Heart right ventricle (tissue), 16 donors: ENCODE measurements around the gene CAPN10. TPM values are rescaled to one million over a fixed set of nuclear protein-coding genes. Genes with fewer than 3 reads are reported as not detected.

Experiments used
- ATAC-seq, 8 donors: fragments of 200-7000 bp; cut with Tn5 transposase; one replicate each; pipeline ENCODE4 v1.9.1; 2020; ENCODE audit warnings: mild to moderate bottlenecking in 8 of 8, moderate library complexity in 8 of 8, moderate number of reproducible peaks in 1 of 8
- DNase-seq, 2 donors: peaks; one replicate each; pipeline ENCODE4 v3.0.0-alpha.2; 2020
- H3K27ac ChIP-seq, 10 donors: fragments of 200-600 bp; sonication (generic) in 2 of 10; one replicate each; pipeline versions ENCODE4 v1.5.0 to v1.8.0; 2020 to 2022; ENCODE audit warnings: mild to moderate bottlenecking in 3 of 10
- H3K27me3 ChIP-seq, 7 donors: fragments of 200-600 bp; one replicate each; pipeline ENCODE4 v1.8.0; 2021 to 2022; ENCODE audit warnings: mild to moderate bottlenecking in 2 of 7
- H3K36me3 ChIP-seq, 9 donors: fragments of 200-600 bp; sonication (generic) in 1 of 9; one replicate each; pipeline versions ENCODE4 v1.5.0 to v1.8.0; 2020 to 2022; ENCODE audit warnings: mild to moderate bottlenecking in 2 of 9
- H3K4me1 ChIP-seq, 9 donors: fragments of 200-600 bp; sonication (generic) in 1 of 9; one replicate each; pipeline versions ENCODE4 v1.5.0 to v1.8.0; 2020 to 2022; ENCODE audit warnings: mild to moderate bottlenecking in 4 of 9
- H3K4me3 ChIP-seq, 10 donors: fragments of 200-600 bp; sonication (generic) in 2 of 10; one replicate each; pipeline versions ENCODE4 v1.5.0 to v1.8.0; 2020 to 2022; ENCODE audit warnings: mild to moderate bottlenecking in 7 of 10, moderate library complexity in 2 of 10
- H3K9me3 ChIP-seq, 11 donors: fragments of 200-600 bp in 10 of 11; sonication (generic) in 2 of 11; one replicate each; pipeline versions ENCODE4 v1.5.0 to v1.8.0; 2013 to 2022; ENCODE audit warnings: mild to moderate bottlenecking in 2 of 11, control low read depth in 1 of 11, moderate library complexity in 1 of 11
- WGBS, 2 donors: extraction: QIAGEN DNeasy Blood & Tissue Kit; methylation state at CpG; one replicate each; pipeline ENCODE4 v1.1.7; 2013; ENCODE audit warnings: inconsistent platforms in 1 of 2; 5-methylcytosine and 5-hydroxymethylcytosine counted together
- intact Hi-C, 10 donors: fragments of 100-400 bp; cut with DNase I; formaldehyde crosslinking; loops; one replicate each; pipeline versions ENCODE4 v1.11.1 to v1.14.2; 2022
- polyA plus RNA-seq, 2 donors: library from polyadenylated mRNA; stranded (reverse); fragments of 200-250 nt; gene quantifications; one replicate each; pipeline ENCODE4 v1.2.3, GENCODE V29; 2013
- total RNA-seq, 10 donors: library from RNA; stranded (reverse); fragmentation: NEBNext Ultra II Directional in 3 of 10; extraction: Animal tissue kit (Norgen Biotek cat#: 25700) in 3 of 10; gene quantifications; one replicate each; pipeline versions ENCODE4 v1.2.1 to v1.2.4, GENCODE V29; 2021 to 2023
- TF ChIP-seq, protein P1 (sequence below), 9 donors: fragments of 200-600 bp; sonication (generic) in 2 of 9; IDR thresholded peaks; one replicate each; pipeline versions ENCODE4 v1.5.0 to v1.8.0; 2021 to 2022; ENCODE audit warnings: antibody characterized with exemption in 9 of 9, mild to moderate bottlenecking in 5 of 9, moderate library complexity in 1 of 9
- donor health status: Arrhythmogenic right ventricular cardiomyopathy.
- donor health status: ischemic (EF 13 %, LVEDD 7.1; RV severe dilation, severe dysfunction).
- donor health status: healthy with polysubstance abuse.
- donor health status: DM: no; HTN: yes; CAD: no.
- donor health status: DM: no; HTN: no; CAD: no.
- donor health status: ischemic (EF 25% LVEDD 6.9; RV normal size, moderate dysfunction).
- donor health status: ischemic (EF 25% LVEDD 5.7; RV mildly dilated, moderate dysfunction).
- donor health status: healthy.
- donor health status: DM: yes; HTN: yes; CAD: no.
- donor health status: Ischemic cardiomyopathy.
- donor health status: ischemic (EF 35%, LVEDD 5.7; RV mildly dilated, moderate dysfunction).
- donor health status: nonischemic (EF 11% LVEDD 7.7; RV severe dilation, severe dysfunction).
- donor health status: DM: yes; HTN: yes; CAD: no.
- donor health status: PGD.
- donor health status: ischemic (EF 29% LVEDD 5.4; RV normal size, mild dysfunction).
- donor health status: nonischemic (EF 23%, LVEDD 6.1; RV moderate dilation, normal function).

Gene CAPN10
- total and polyA plus RNA-seq, 12 donors = 16.8 to 89.5 (median 21.0) TPM

DNA sequence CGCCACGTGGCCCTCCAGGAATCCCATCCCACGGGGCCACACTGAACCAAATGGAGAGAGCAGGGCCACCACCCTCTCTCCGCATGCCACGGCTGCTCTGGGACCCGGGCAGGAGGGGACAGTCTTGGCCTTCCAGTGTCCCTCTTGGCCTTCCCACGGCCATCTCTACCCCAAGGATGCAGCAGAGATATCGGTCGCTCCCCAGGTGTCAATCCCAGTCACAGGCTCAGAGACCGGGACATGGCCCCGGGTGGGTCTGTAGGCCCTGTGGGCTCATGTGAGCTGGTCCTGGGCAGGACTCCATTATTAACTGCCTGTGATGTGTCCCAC, 15.3 kb downstream of the CAPN10 start:
- no peak for DNase-seq

DNA sequence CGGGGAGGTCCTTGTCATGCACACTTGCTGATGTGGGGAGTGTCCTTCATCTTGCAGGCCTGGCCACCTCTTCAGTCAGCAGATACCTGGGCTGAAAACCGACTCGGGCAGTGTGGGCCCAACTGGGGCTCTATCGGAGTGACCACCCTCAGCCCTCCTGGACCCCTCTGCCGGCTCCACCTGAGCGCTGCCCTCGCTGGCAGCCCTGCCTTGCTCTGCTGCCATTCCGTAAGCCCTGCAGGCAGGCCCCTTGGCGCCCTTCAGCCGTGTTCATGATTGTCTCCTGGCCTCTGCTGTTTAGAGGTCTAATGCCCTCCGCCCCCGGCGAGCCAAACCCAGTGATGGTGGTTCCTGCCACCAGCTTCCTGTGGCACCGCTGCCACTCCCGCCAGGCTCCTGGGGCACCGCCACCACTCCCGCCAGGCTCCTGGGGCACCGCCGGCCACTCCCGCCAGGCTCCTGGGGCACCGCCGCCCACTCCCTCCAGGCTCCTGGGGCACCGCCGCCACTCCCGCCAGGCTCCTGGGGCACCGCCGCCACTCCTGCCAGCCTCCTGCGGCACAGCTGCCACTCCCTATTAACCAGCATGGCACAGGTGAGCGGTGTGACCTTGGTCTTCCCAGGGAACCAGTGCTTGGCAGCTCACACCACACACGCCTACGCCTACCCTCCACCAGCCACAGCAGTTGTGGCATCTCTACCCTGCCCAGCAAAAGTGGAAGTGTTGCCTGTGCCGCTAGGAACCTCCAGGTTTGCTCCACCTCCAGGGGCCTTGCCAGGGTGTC, 15.9 kb downstream of the CAPN10 start:
- intact Hi-C loops = loop anchor here in 1 of 10 donors (5.0 kb wide), 1 partner anchor 240 kb away; no protein-coding TSS in a partner anchor
- no peak for DNase-seq

More for the DNA sequence above, 15.3 kb downstream of the CAPN10 start:
- peaks cover 0 to 18% (median 10%) of the 10 kb centered on the region in 9 donors for H3K4me1 ChIP-seq
- ATAC-seq = no peak
- WGBS, 2 donors = 92 to 94% methylated on average over 11 of the region's 11 CpGs
- intact Hi-C loops = loop anchor here in 1 of 10 donors (5.0 kb wide), 1 partner anchor 241 kb away; no protein-coding TSS in a partner anchor
- peaks cover 0 to 49% (median 8%) of the 10 kb centered on the region in 9 donors for H3K36me3 ChIP-seq
- H3K27me3 ChIP-seq = no peaks in the 10 kb centered on the region
- no peaks in the 10 kb centered on the region for H3K9me3 ChIP-seq
- H3K4me3 ChIP-seq = no peak overlapping the region
- TF ChIP-seq, protein P1, sequence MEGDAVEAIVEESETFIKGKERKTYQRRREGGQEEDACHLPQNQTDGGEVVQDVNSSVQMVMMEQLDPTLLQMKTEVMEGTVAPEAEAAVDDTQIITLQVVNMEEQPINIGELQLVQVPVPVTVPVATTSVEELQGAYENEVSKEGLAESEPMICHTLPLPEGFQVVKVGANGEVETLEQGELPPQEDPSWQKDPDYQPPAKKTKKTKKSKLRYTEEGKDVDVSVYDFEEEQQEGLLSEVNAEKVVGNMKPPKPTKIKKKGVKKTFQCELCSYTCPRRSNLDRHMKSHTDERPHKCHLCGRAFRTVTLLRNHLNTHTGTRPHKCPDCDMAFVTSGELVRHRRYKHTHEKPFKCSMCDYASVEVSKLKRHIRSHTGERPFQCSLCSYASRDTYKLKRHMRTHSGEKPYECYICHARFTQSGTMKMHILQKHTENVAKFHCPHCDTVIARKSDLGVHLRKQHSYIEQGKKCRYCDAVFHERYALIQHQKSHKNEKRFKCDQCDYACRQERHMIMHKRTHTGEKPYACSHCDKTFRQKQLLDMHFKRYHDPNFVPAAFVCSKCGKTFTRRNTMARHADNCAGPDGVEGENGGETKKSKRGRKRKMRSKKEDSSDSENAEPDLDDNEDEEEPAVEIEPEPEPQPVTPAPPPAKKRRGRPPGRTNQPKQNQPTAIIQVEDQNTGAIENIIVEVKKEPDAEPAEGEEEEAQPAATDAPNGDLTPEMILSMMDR (IDR thresholded peaks at IDR 0.05) = no peak
- H3K27ac ChIP-seq = no peak overlapping the region

DNA sequence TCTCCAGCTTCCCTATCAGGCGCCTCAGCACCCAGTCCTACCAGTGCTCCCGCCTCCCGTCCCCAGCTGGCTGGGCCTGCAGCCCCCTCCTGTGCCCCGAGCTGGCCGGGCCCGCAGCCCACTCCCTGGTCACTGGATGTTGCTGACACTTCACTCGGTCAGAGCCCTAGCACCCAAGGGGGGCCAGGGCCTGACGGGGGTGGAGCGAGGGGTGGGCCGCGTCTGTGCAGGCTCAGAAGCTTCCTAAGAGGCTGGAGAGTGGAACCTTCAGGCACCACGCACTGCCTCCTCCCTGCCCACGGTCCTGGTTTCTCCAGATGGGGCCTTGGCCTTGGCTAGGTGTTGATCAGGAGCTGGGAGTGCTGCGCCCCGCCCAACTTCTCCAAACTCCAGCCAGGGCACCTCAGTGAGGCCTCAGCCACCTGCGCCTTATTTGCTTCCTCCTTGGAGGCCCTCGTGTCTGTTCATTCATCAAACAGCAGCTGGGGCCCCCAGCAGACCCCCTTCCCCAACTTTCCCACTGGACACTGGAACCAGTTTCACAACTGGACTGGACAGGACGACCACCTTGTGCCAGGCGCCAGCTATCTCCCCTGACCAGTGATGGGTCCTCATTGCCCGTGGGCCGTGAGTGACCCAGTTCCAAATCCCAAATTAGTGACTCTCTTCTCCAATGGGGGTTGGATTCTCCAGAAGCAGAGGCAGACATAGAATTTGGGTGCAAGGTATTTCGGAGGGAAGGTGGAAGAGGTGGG, 16.7 kb downstream of the CAPN10 start:
- 92 to 93% methylated on average over 22 of the region's 22 CpGs for WGBS, 2 donors
- Histone ChIP-seq H3K4me3 (no peak overlapping the region), H3K27ac (no peak overlapping the region), H3K27me3 (no peaks in the 10 kb centered on the region), H3K4me1 (peaks cover 0 to 12% (median 8%) of the 10 kb centered on the region in 9 donors), H3K36me3 (peaks cover 0 to 35% (median 7%) of the 10 kb centered on the region in 9 donors), H3K9me3 (no peaks in the 10 kb centered on the region)
- DNase-seq (no peak), ATAC-seq (no peak)
- TF ChIP-seq, protein P1 (IDR thresholded peaks at IDR 0.05) = no peak
- intact Hi-C loops = loop anchor here in 1 of 10 donors (5.0 kb wide), 1 partner anchor 239 kb away; no protein-coding TSS in a partner anchor

More for the DNA sequence above, 15.9 kb downstream of the CAPN10 start:
- ATAC-seq = no peak
- TF ChIP-seq, protein P1 (IDR thresholded peaks at IDR 0.05) = no peak
- Histone ChIP-seq H3K27ac (no peak overlapping the region), H3K9me3 (no peaks in the 10 kb centered on the region), H3K4me3 (no peak overlapping the region), H3K27me3 (no peaks in the 10 kb centered on the region), H3K4me1 (peaks cover 0 to 12% (median 8%) of the 10 kb centered on the region in 9 donors), H3K36me3 (peaks cover 0 to 43% (median 8%) of the 10 kb centered on the region in 9 donors)
- WGBS, 2 donors = 91 to 93% methylated on average over 31 to 32 of the region's 32 CpGs

DNA sequence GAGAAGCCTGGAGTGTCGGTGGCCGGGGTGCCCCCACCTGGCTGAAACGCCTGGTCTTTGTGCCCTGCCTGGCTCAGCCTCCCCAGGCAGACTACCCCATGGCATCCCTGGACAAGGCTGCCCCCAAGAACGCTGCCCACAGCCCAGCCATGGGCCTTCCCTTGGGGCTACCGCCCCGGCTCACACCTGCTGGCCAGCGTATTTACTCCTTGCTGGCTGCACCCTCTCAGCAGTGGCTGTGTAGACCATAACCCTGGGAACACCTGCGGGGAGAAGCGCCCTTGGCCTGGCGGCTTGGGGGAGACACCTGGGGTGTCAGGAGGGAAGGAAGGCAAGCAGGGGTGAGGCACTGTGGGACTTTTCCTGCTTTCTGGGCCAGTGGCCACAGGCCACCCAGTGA, 17.3 kb downstream of the CAPN10 start:
- intact Hi-C loops = loop anchor here in 1 of 10 donors (5.0 kb wide), 1 partner anchor 238 kb away; no protein-coding TSS in a partner anchor
- ATAC-seq (peak in 4 of 8 donors; percentile 11 to 15 (median 14)), DNase-seq (no peak)
- TF ChIP-seq, protein P1 (IDR thresholded peaks at IDR 0.05) = no peak
- Histone ChIP-seq H3K9me3 (no peaks in the 10 kb centered on the region), H3K4me3 (no peak overlapping the region), H3K36me3 (peaks cover 0 to 29% (median under 1%) of the 10 kb centered on the region in 9 donors), H3K27ac (no peak overlapping the region), H3K27me3 (no peaks in the 10 kb centered on the region), H3K4me1 (peaks cover 0 to 12% (median 8%) of the 10 kb centered on the region in 9 donors)
- 91 to 93% methylated on average over 10 of the region's 10 CpGs for WGBS, 2 donors
